Suppressor macrophage treated with lipopolysaccharide for 4 hours (primary cell): ENCODE results near the gene MFN2.
"Not testable (repeated sequence)": the region's sequence is repeated elsewhere in the genome, so short reads cannot be mapped to it uniquely, and the experiment has no call there.

ENCODE experiments used
- DNase-seq: peaks from one replicate; pipeline ENCODE4 v3.0.0-alpha.2; 2020

The MFN2 gene

DNA sequence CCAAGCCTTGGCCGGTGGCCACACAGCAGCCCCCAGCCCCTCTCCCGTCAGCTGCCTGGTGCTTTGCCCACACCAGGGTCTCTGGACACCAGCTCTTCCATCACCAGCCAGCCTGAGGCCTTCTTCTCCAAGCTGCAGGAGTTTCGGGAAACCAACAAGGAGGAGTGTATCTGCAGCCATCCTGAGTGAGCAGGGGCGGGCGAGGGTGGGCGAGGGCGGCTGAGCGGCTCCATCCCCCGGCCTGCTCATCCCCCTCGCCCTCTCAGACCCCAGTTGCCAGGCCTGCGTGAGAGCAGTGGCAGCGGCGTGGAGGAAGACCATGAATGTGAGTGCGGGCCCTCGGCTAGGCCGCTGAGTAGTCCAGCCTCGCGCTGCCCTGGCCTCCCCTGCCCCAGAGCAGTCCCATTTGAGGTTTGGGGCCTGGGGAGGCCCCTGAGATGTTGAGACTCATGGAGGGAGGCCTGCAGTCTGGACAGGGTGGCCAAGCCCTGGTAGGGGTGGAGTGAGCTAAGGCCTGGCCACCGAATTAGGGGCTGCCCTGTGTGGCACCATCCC lies 48.8 kb downstream of the MFN2 start:
- no peak for DNase-seq

GRCh38 chr1:12029720-12030339 lies 49.6 kb downstream of the MFN2 start:
- no peak for DNase-seq

DNA sequence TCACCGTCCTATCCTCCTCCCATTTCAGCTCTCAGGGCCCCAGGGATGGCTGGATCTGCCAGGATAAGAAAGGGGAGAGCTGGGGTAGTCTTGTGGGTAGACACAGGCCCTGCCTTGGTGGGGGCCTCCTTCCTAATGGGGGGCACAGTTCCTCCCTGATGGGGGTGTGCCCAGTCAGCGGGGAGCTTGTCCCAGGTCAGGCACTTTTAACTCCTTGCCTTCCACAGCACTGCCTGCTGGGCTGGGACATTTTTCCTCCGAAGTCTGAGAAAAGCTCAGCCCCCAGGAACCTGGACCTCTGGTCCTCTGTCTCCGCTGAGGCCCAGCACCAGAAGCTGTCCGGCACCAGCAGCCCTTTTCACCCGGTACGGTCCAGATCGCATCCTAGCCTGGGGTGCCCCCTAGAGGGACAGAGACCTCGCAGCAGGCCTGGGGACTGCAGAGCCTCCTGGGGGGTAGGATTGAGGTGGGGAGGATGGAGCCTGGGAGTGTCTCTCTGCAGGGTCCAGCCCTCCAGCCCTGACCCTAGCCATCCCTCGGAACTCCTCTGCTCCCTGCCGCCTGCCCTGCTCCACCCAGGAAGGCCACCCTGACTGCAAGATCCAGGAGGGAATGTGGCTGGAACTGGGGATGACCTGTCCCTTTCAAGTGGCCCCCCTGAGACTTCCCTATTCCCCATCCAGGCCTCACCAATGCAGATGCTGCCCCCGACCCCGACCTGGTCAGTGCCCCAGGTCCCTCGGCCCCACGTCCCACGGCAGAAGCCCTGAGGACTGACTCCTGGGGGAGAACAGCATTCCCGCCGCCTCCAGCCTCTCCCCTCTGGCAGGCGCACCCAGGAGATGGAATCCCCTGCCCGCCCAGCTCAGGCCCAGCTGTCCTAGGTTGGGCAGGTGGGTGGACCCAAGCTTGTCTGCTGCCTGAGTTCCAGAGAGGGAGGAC lies 51.1 kb downstream of the MFN2 start:
- peak; percentile 51 for DNase-seq

DNA sequence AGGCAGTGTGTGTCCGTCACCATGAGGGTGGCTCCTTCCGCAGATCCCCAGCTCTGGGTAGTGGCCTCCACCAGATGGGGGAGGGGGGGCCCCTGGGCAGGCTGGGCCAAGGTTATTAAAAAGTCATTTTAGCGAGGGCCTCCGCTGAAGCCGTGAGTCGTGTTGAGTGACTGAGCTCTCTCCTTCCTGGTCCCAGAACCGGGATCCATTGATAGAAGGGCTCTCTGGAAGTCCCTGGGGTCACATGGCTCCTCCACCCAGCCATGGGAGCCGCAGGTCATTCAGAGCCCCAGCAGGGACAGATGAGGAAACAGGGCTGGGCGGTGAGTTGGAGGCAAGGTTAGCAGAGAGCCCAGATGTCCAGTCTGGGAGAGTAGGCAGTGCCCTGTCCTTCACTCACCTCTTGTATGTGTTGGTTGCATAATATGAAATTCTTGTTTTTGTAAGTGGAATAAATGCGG lies 51.9 kb downstream of the MFN2 start:
- no peak for DNase-seq

DNA sequence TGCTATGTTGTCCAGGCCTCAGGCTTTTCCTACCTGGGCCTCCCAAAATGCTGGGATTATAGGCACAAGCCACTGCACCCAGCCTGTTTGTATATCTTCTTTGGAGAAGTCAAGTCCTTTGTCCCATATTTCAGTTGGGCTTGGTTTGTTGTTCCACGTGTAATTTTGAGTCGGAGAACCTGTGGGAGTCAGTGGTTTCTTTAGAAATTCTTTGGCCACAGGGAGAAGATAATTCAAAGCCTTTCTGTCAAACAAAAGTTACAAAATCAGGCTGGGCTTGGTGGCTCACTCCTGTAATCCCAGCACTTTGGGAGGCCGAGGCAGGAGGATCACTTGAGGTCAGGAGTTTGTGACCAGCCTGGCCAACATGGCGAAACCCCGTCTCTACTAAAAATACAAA lies 53.2 kb downstream of the MFN2 start:
- not testable (repeated sequence) for DNase-seq

GRCh38 chr1:12034381-12034801 lies 54.1 kb downstream of the MFN2 start:
- no peak for DNase-seq

DNA sequence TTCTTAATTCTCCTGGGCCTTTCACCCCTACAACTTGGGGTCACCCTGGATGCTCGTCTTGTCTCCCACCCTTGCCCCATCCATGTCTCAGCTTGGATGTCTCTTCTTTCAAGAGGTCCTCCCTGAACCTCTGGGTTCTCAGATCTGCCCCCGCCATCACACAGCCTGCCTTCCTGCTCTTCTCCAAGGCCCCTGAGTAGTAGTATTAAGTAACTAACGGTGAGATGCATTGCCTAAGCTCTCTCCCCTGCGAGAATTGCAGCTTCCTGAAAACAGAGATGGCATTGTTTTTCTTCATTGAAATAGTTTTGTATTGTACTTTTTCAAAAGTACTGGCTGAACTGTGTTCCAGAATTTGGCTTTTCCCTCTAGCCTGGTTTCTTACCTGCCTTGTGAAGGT lies 55.1 kb downstream of the MFN2 start:
- DNase-seq: no peak

DNA sequence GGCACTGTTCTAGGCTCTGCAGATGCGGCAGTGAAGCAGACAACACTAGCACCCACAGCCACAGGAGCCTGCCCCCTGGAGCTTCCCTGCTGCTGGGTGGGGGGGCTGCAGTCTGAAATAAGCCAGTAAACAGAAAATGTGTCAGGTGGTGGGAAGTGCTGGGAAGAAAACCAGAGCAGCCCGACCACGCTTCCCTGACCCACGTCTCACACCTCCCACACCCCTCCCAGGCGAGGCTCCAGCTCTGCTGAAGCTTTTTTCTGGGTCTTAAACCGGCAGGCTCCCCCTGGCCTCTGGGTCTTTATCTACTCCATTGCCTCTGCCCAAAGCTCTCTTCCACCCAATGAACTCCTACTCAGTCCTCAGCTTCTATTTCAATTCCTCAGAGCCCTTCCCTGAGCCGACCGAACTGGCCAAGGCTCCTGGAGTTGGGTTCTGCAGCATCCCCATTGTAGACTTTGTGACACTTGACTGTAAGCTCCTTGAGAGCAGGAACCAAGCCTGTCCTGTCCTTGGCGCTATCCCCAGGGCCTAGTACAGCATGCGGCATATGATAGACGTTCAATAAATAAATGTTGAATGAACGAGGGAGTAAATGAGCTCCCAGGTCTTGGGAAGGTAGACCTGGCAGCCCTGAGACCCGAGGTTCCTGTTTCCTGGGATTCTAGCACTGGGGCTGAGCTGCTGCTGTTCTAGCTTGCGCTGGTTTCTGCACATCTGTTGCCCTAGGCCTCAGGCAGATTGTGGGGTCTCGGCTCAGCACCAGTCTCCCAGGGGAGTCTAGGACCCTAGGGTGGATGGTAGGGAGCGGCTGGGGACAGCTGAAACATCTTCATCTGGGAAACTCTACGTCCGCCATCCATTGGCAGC lies 57.5 kb downstream of the MFN2 start:
- DNase-seq: no peak

DNA sequence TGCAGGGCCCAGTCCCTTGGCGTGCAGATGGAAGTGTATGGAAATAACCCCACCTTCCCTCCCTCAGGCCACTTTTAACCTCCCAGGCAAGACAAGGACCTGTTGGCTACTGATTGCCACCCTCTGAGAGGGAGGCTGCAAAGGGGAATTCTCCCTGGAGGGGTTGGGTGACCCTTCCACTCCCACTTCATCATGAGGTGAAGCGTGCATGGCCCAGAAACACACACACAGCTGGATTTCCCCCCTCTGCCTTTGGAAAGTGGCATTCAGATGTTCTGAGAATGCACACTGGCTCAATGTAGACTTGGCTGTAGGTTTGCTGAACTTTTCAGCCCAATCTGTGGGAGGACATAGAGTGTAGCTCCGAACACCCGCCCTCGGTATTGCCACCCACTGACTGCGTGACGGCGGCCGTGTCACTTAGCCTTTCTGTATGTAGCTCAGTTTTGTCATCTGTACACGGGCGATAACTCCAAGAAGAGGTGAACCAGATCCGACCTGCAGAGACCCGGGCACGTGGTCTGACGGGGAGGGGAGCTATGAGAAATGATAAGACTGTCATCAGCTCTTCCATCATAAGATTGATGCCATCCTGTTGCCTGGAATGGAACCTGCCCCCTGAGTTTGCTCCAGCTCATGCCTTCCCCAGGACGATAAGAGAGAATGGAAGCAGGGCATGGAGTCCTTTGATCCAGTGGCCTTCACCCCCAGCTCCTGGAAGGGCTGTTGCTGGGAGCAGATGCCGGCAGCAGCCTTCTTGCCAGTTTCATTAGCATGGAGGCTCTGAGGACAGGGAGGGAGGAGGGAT lies 58.3 kb downstream of the MFN2 start:
- peak; percentile 11 for DNase-seq

DNA sequence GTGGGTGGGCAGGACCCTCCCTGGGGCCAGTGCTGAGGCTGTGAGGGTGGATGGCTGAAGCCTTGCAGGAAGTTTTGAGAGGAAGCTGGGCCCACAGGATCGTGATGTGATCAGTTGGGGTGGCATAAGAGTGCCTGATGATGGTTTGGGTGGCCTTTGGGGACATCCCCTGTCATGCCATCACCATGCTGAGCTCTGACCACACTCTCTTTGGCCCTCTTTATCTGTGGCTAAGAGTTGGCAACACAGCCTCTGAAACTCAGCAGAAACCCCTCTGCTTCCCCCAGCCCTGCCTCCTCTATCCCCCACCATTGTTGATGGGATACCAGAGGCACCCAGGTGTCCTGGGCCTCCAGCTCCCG lies 58.9 kb downstream of the MFN2 start:
- peak; percentile 73 for DNase-seq

- not testable (repeated sequence) for DNase-seq
These were observed 59.7 kb downstream of the MFN2 start for GRCh38 chr1:12039824-12040456.

GRCh38 chr1:12040457-12041051 lies 60.3 kb downstream of the MFN2 start:
- DNase-seq: no peak

GRCh38 chr1:12044187-12044877 lies 64.1 kb downstream of the MFN2 start:
- DNase-seq: not testable (repeated sequence)

DNA sequence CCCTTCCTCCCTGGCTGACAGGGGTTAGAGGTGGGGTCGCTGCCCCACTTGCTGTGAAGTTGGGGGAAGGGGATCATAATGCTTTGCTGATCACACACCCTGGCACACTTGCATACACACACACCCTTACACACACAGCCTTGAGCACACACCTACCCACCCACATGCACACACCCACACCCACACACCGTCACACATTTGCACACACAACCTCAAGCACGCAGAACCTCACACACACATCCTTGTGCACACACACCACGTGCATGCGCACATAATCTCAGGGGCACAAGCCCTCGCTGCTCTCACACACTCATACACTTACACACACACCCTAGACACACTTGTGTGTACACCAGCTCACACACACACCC lies 66.5 kb downstream of the MFN2 start:
- DNase-seq: no peak

GRCh38 chr1:12047120-12047876 lies 67.1 kb downstream of the MFN2 start:
- DNase-seq: peak; percentile 26

DNA sequence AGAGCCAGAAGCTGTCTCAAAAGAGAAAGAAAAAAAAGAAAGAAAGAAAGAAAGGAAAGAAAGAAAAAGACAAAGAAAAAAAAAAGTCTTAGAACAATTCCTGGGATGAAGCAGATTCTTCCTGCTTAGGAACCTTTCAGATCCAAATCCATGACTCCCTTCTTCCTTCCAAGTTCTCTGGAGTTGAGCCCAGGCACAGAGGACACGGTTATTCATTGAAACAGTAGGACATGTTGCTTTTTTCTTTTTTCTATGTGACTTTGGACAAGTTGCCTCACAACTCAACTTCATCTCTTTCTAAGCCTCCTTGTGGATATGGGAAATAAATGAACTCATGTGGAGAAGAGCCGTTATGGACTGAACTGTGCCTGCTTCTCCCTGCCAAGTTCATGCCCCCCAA lies 68.1 kb downstream of the MFN2 start:
- DNase-seq: no peak

- DNase-seq: no peak
These were observed 69.4 kb downstream of the MFN2 start for GRCh38 chr1:12049616-12050015.

DNA sequence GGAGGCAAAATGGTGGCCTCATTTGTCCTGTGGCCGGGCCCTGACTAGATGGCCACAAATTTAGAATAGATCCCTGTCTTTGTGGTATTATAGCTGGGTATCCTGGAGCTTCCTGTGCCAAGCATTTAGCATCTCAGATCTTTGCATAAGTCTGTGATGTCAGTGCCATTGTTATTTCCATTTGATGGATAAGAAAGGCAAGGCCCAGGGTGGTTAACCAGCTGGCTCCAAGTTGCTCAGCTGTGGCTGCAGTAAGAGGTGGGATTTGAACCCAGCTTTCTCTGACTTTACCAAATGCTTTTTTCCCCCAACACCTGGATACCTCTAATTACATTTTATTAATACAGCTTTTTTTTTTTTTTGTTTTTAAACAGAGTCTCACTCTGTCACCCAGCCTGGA lies 71.1 kb downstream of the MFN2 start:
- DNase-seq: no peak

DNA sequence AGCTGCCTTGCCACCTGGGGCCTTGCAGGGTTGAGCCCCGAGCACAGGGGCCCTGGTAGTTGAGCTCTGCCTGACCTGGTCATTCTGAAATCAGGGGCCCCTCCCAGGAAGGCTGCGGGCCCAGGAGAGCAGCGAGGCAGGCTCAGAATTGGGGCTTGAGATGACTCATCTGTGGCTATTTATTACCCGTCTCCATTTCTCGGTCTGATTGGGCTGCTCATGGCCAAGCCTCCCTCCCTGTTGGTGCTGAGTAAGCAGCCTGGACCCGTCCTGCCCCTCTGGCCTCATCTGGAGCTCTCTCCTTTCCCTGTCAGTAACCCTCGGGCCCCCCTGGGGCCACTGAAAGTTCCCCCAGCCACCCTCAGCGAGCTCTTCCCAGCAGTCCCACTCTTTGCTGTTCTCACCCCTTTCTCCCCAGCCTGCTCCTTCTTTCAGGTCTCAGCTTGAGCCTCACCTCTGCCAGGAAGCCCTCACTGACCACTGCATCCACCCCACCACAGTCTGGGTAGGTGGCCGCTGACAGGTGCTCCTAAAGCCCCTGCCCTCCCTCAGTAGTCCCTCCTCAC lies 71.8 kb downstream of the MFN2 start:
- peak; percentile 72 for DNase-seq
